Upper lobe of right lung (tissue), 1 donor: ENCODE results near the gene TYMP. TPM values are rescaled to one million over a fixed set of nuclear protein-coding genes. Genes with fewer than 3 reads are reported as not detected.

ENCODE experiments used
- ATAC-seq: fragments of 200-7000 bp; cut with Tn5 transposase; one replicate; pipeline ENCODE4 v1.9.1; 2020; ENCODE audit warnings: mild to moderate bottlenecking, moderate library complexity
- DNase-seq: peaks from one replicate; pipeline ENCODE4 v3.0.0-alpha.2; 2020
- H3K27ac ChIP-seq: fragments of 200-600 bp; one replicate; pipeline ENCODE4 v1.8.0; 2022
- H3K27me3 ChIP-seq: fragments of 200-600 bp; one replicate; pipeline ENCODE4 v1.8.0; 2022; ENCODE audit warnings: mild to moderate bottlenecking
- H3K36me3 ChIP-seq: fragments of 200-600 bp; one replicate; pipeline ENCODE4 v1.8.0; 2022
- H3K4me1 ChIP-seq: fragments of 200-600 bp; one replicate; pipeline ENCODE4 v1.8.0; 2022
- H3K4me3 ChIP-seq: fragments of 200-600 bp; one replicate; pipeline ENCODE4 v1.8.0; 2022; ENCODE audit warnings: mild to moderate bottlenecking
- H3K9me3 ChIP-seq: fragments of 200-600 bp; one replicate; pipeline ENCODE4 v1.8.0; 2022
- CTCF ChIP-seq: fragments of 200-600 bp; IDR thresholded peaks from one replicate; pipeline ENCODE4 v1.8.0; 2022; ENCODE audit warnings: antibody characterized with exemption
- intact Hi-C: fragments of 100-400 bp; cut with DNase I; formaldehyde crosslinking; loops from one replicate; pipeline ENCODE4 v1.11.0; 2022
- total RNA-seq: library from RNA; stranded (reverse); fragmentation: NEBNext Ultra II Directional; extraction: Animal tissue kit (Norgen Biotek cat#: 25700); gene quantifications from one replicate; pipeline ENCODE4 v1.2.1, GENCODE V29; 2021
- donor health status: DM: no; HTN: yes; CAD: no; lungs with severe emphysema.

TYMP gene
- total RNA-seq, 1 donor from 2014 or later = 122 TPM

GRCh38 chr22:50572965-50573364 is 43.2 kb upstream of the TYMP start:
- Histone ChIP-seq H3K27ac (no peak overlapping the region), H3K9me3 (no peaks in the 10 kb centered on the region), H3K27me3 (no peaks in the 10 kb centered on the region), H3K4me1 (peaks cover 4% of the 10 kb centered on the region), H3K4me3 (no peak overlapping the region), H3K36me3 (no peaks in the 10 kb centered on the region)
- intact Hi-C loops = no loop called here
- ATAC-seq = no peak
- no peak for TF ChIP-seq CTCF
- DNase-seq = no peak

GRCh38 chr22:50571264-50572175 is 41.7 kb upstream of the TYMP start:
- ATAC-seq (no peak), DNase-seq (no peak)
- TF ChIP-seq CTCF = no peak
- intact Hi-C loops = no loop called here
- Histone ChIP-seq H3K9me3 (no peaks in the 10 kb centered on the region), H3K27me3 (no peaks in the 10 kb centered on the region), H3K36me3 (no peaks in the 10 kb centered on the region), H3K27ac (no peak overlapping the region), H3K4me3 (no peak overlapping the region), H3K4me1 (no peaks in the 10 kb centered on the region)

GRCh38 chr22:50570861-50571260 is 41.0 kb upstream of the TYMP start:
- DNase-seq = no peak
- Histone ChIP-seq H3K36me3 (no peaks in the 10 kb centered on the region), H3K27ac (no peak overlapping the region), H3K4me1 (no peaks in the 10 kb centered on the region), H3K4me3 (no peak overlapping the region), H3K9me3 (no peaks in the 10 kb centered on the region), H3K27me3 (no peaks in the 10 kb centered on the region)
- no peak for ATAC-seq
- intact Hi-C loops = no loop called here
- TF ChIP-seq CTCF = no peak

GRCh38 chr22:50569896-50570535 is 40.2 kb upstream of the TYMP start:
- H3K36me3 ChIP-seq = no peaks in the 10 kb centered on the region
- no peak for TF ChIP-seq CTCF
- ATAC-seq (no peak), DNase-seq (no peak)
- no peak overlapping the region for H3K4me3 ChIP-seq
- no peaks in the 10 kb centered on the region for H3K4me1 ChIP-seq
- intact Hi-C loops = no loop called here
- no peaks in the 10 kb centered on the region for H3K9me3 ChIP-seq
- H3K27ac ChIP-seq = no peak overlapping the region
- no peaks in the 10 kb centered on the region for H3K27me3 ChIP-seq

- no peak overlapping the region for H3K27ac ChIP-seq
- intact Hi-C loops = no loop called here
- no peaks in the 10 kb centered on the region for H3K27me3 ChIP-seq
- no peak overlapping the region for H3K4me3 ChIP-seq
- ATAC-seq = no peak
- DNase-seq = no peak
- H3K9me3 ChIP-seq = no peaks in the 10 kb centered on the region
- no peaks in the 10 kb centered on the region for H3K4me1 ChIP-seq
- no peaks in the 10 kb centered on the region for H3K36me3 ChIP-seq
- TF ChIP-seq CTCF = no peak
These were observed 39.2 kb upstream of the TYMP start for GRCh38 chr22:50569041-50569459.
